HepG2 (cell line): ENCODE results near the gene MRE11. TPM values are rescaled to one million over a fixed set of nuclear protein-coding genes. Genes with fewer than 3 reads are reported as not detected.

Source experiments
- ATAC-seq: fragments of 200-7000 bp; cut with Tn5 transposase; 3 replicates; pipeline ENCODE4 v1.9.1; 2020; ENCODE audit warnings: mild to moderate bottlenecking, moderate library complexity
- BruUV-seq: library from RNA; stranded (reverse); fragments of 400-500 nt; replicated peaks from 2 replicates; lab custom pipeline; 2021; lab: Mats Ljungman, UMichigan
- CTCF ChIA-PET: fragments of 300-600 bp; formaldehyde crosslinking; extraction: SDS; loops from one replicate; lab custom pipeline; 2021; ENCODE audit warnings: low total read pairs, inconsistent platforms, low intra/inter-chr PET ratio; lab: Yijun Ruan, JAX
- POLR2A ChIA-PET: fragments of 350-600 bp; sonication (Branson Sonifier 250); formaldehyde crosslinking; loops from one replicate; lab custom pipeline; 2020; ENCODE audit warnings: antibody characterized with exemption, inconsistent platforms; lab: Yijun Ruan, JAX
- DNase-seq: peaks from one replicate; pipeline ENCODE4 v3.0.0-alpha.2; 2015; ENCODE audit warnings: low spot score
- FAIRE-seq: peaks from 3 replicates; lab custom pipeline; 2011; peaks lifted over from hg19 to GRCh38; lab: Jason Lieb, UNC
- H2AFZ ChIP-seq: one replicate; pipeline ENCODE4 v1.6.1; 2011; ENCODE audit warnings: low read length, inconsistent platforms
- H3K27ac ChIP-seq: fragments of 300-600 bp; 3 replicates; pipeline ENCODE4 v1.8.0; 2011; ENCODE audit warnings: mixed run types, mild to moderate bottlenecking, mixed read lengths, low read length, inconsistent platforms; ENCODE audit not compliant: insufficient read depth; ENCODE audit errors: extremely low read length
- H3K27me3 ChIP-seq, 2 experiments: fragments of 200-600 bp in 1 of 2; 2 replicates in 1 of 2; 3 replicates in 1 of 2; pipeline versions ENCODE4 v1.6.0 to v1.8.0; 2011; ENCODE audit warnings: low read length in 2 of 2, mild to moderate bottlenecking in 2 of 2, moderate library complexity in 2 of 2, inconsistent platforms in 1 of 2; ENCODE audit not compliant: insufficient read depth in 2 of 2, control insufficient read depth in 1 of 2
- H3K36me3 ChIP-seq, 2 experiments: fragments of 200-600 bp in 1 of 2; replicated peaks in 1 of 2; 2 replicates in 1 of 2; 3 replicates in 1 of 2; pipeline versions ENCODE4 v1.5.1 to v1.8.0; 2011; ENCODE audit warnings: low read length in 2 of 2, inconsistent platforms in 1 of 2; ENCODE audit not compliant: insufficient read depth in 2 of 2, control insufficient read depth in 1 of 2
- H3K4me1 ChIP-seq: 2 replicates; pipeline ENCODE4 v1.5.1; 2012; ENCODE audit warnings: low read length, inconsistent platforms; ENCODE audit not compliant: insufficient read depth
- H3K4me2 ChIP-seq: 2 replicates; pipeline ENCODE4 v1.6.0; 2011; ENCODE audit warnings: low read depth, low read length, inconsistent platforms
- H3K4me3 ChIP-seq, 3 experiments: fragments of 200-600 bp in 1 of 3; sonication (generic), shearing (Covaris generic) in 1 of 3; replicated peaks in 1 of 3; 2 replicates each; pipeline ENCODE4 v1.5.1; 2011 to 2016; ENCODE audit warnings: low read length in 3 of 3, inconsistent platforms in 2 of 3, low read depth in 2 of 3, mild to moderate bottlenecking in 2 of 3, control low read depth in 1 of 3, mixed read lengths in 1 of 3; ENCODE audit not compliant: insufficient read depth in 1 of 3
- H3K79me2 ChIP-seq: one replicate; pipeline ENCODE4 v1.6.1; 2011; ENCODE audit warnings: low read length, inconsistent platforms; ENCODE audit not compliant: insufficient read depth
- H3K9ac ChIP-seq: 2 replicates; pipeline ENCODE4 v1.6.0; 2011; ENCODE audit warnings: mild to moderate bottlenecking, low read depth, low read length, inconsistent platforms; ENCODE audit not compliant: insufficient read depth
- H3K9me3 ChIP-seq: 2 replicates; pipeline ENCODE4 v1.5.1; 2012; ENCODE audit warnings: mild to moderate bottlenecking, low read length
- H4K20me1 ChIP-seq: 2 replicates; pipeline ENCODE4 v1.6.0; 2011; ENCODE audit warnings: inconsistent platforms, mild to moderate bottlenecking, low read length, moderate library complexity; ENCODE audit not compliant: insufficient read depth
- CEBPB ChIP-seq: IDR thresholded peaks from 2 replicates; pipeline ENCODE4 v1.6.1; 2011; ENCODE audit warnings: low read depth, low read length, improper control_type of control experiment, borderline replicate concordance
- JDP2 ChIP-seq: sonication (generic); formaldehyde crosslinking; IDR thresholded peaks from 2 replicates; pipeline ENCODE4 v1.8.1; 2022; ENCODE audit warnings: missing genetic modification reagents, borderline replicate concordance
- SMAD3 ChIP-seq: sonication (generic); formaldehyde crosslinking; IDR thresholded peaks from 2 replicates; pipeline ENCODE4 v1.4.0; 2020; ENCODE audit warnings: missing genetic modification reagents
- ZNF225 ChIP-seq: sonication (generic); formaldehyde crosslinking; IDR thresholded peaks from 2 replicates; pipeline ENCODE4 v1.4.0; 2020; ENCODE audit warnings: mild to moderate bottlenecking, missing genetic modification reagents
- WGBS: methylation state at CpG from one replicate; pipeline ENCODE4 v1.1.6; 2017; ENCODE audit warnings: low lambda C conversion rate; 5-methylcytosine and 5-hydroxymethylcytosine counted together
- in situ Hi-C: cut with HindIII; loops from 2 replicates; pipeline ENCODE4 v1.10.0; 2017; ENCODE audit warnings: low pct_unique_long_range_greater_than_20kb; ENCODE audit not compliant: extremely low pct_ligation_motif_present
- intact Hi-C: fragments of 100-400 bp; cut with micrococcal nuclease; formaldehyde crosslinking; loops from one replicate; pipeline ENCODE4 v1.10.0; 2022; ENCODE audit not compliant: unreplicated experiment
- polyA plus RNA-seq, 8 experiments: library from polyadenylated mRNA; depleted of rRNA in 3 of 8; stranded (reverse) in 7 of 8; unstranded in 1 of 8; fragments of >200 nt; fragmentation: Illumina TruSeq in 4 of 8; extraction: Trizol in 4 of 8; gene quantifications; 2 replicates each; pipeline versions ENCODE4 v1.2.1 to v1.2.3, GENCODE V29; 2011 to 2016; ENCODE audit warnings: low read depth in 4 of 8, missing spikeins in 1 of 8, mixed read lengths in 1 of 8; ENCODE audit not compliant: insufficient read depth in 1 of 8
- total RNA-seq, 5 experiments: library from RNA; depleted of rRNA; stranded (reverse); fragments of >200 nt; fragmentation: Illumina TruSeq; extraction: Trizol; gene quantifications; 2 replicates each; pipeline ENCODE4 v1.2.3, GENCODE V29; 2016; ENCODE audit warnings: low read depth in 1 of 5
- TF ChIP-seq, protein P1 (sequence below): IDR thresholded peaks from 2 replicates; pipeline ENCODE4 v1.6.1; 2016; ENCODE audit warnings: mild to moderate bottlenecking
- TF ChIP-seq, protein P2 (sequence below): sonication (generic); formaldehyde crosslinking; IDR thresholded peaks from one replicate; pipeline ENCODE4 v1.5.1; 2020; ENCODE audit warnings: mild to moderate bottlenecking, missing genetic modification reagents; ENCODE audit errors: not compliant biosample characterization

The MRE11 gene
- total and polyA plus RNA-seq, 2 of the 13 experiments (the other 11 are each of a cell fraction or from before 2014, with no cell fraction given) = 7.2 to 37.3 TPM

DNA sequence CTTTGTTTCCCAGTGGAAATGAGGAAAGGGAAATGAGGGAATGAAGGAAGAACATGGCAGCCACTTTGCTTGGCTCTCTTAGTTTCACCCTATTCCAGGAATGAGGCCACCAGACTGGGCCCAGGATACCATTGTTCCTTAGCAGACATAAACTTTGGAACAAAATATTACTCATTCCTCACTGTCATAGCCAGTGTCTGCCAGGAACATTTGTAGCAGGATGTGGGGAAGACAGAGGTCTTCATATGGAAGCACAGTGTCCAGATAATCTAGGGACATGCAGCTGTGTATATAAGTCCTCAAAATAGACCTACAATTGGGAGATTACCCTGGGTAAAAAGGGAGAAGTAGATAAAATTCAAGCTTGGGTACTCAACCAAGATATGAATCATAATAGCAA is 34.9 kb upstream of the MRE11 start (continued):
- TF ChIP-seq, protein P1, sequence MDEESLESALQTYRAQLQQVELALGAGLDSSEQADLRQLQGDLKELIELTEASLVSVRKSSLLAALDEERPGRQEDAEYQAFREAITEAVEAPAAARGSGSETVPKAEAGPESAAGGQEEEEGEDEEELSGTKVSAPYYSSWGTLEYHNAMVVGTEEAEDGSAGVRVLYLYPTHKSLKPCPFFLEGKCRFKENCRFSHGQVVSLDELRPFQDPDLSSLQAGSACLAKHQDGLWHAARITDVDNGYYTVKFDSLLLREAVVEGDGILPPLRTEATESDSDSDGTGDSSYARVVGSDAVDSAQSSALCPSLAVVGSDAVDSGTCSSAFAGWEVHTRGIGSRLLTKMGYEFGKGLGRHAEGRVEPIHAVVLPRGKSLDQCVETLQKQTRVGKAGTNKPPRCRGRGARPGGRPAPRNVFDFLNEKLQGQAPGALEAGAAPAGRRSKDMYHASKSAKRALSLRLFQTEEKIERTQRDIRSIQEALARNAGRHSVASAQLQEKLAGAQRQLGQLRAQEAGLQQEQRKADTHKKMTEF (CRISPR knock-in tag) = no peak
- TF ChIP-seq ZNF225 (CRISPR knock-in tag) (no peak), SMAD3 (no peak), JDP2 (CRISPR knock-in tag) (no peak)

DNA sequence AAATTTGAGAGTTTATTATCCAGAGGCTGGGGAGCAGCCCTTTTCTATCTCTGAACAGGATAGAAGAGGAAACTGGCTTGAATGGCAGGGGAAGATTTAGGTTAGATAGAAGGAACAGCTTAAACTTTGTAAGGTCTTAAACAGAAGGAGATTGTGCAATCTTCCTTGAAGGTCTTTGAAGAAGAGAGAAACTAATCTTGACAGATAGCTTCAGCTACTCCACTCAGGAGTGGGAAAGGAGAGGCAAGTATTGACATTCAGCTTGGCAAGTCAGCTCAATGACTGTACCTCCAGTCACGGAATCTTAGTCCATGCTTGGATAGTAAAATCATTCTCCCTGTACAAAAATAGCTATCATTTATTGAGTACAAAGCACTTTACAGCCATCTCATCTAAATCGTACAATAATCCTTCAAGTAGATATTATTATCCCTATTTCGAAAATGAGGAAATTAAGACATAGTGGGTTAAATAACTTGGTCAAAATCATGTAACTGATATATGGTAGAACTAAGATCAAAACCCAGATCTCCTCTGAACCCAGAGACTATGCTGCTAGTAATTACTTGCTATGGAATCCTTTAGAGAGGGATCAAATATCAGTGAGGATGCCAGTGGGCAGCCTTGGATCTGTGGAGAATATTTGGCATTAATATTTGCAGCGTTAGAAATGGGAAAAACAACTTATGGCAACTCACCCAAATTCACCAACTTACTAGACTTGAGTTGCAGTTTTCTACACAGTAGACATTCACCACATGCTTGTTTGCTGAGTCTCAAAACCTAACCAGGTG is 33.2 kb upstream of the MRE11 start:
- Histone ChIP-seq H3K79me2 (no peaks in the 10 kb centered on the region), H3K9me3 (no peaks in the 10 kb centered on the region), H4K20me1 (no peaks in the 10 kb centered on the region), H2AFZ (no peak overlapping the region), H3K4me1 (no peaks in the 10 kb centered on the region), H3K27me3 (0 out of 5 replicates have a peak, but pooled peaks cover 0 to 2% of the 10 kb centered on the region in 2 experiments), H3K27ac (no peak overlapping the region), H3K36me3 (no peaks in the 10 kb centered on the region), H3K4me2 (no peak overlapping the region), H3K4me3 (no peak overlapping the region), H3K9ac (no peak overlapping the region)
- intact Hi-C loops (no loop called here), in situ Hi-C loops (no loop called here)
- ATAC-seq = no peak
- TF ChIP-seq, protein P2, sequence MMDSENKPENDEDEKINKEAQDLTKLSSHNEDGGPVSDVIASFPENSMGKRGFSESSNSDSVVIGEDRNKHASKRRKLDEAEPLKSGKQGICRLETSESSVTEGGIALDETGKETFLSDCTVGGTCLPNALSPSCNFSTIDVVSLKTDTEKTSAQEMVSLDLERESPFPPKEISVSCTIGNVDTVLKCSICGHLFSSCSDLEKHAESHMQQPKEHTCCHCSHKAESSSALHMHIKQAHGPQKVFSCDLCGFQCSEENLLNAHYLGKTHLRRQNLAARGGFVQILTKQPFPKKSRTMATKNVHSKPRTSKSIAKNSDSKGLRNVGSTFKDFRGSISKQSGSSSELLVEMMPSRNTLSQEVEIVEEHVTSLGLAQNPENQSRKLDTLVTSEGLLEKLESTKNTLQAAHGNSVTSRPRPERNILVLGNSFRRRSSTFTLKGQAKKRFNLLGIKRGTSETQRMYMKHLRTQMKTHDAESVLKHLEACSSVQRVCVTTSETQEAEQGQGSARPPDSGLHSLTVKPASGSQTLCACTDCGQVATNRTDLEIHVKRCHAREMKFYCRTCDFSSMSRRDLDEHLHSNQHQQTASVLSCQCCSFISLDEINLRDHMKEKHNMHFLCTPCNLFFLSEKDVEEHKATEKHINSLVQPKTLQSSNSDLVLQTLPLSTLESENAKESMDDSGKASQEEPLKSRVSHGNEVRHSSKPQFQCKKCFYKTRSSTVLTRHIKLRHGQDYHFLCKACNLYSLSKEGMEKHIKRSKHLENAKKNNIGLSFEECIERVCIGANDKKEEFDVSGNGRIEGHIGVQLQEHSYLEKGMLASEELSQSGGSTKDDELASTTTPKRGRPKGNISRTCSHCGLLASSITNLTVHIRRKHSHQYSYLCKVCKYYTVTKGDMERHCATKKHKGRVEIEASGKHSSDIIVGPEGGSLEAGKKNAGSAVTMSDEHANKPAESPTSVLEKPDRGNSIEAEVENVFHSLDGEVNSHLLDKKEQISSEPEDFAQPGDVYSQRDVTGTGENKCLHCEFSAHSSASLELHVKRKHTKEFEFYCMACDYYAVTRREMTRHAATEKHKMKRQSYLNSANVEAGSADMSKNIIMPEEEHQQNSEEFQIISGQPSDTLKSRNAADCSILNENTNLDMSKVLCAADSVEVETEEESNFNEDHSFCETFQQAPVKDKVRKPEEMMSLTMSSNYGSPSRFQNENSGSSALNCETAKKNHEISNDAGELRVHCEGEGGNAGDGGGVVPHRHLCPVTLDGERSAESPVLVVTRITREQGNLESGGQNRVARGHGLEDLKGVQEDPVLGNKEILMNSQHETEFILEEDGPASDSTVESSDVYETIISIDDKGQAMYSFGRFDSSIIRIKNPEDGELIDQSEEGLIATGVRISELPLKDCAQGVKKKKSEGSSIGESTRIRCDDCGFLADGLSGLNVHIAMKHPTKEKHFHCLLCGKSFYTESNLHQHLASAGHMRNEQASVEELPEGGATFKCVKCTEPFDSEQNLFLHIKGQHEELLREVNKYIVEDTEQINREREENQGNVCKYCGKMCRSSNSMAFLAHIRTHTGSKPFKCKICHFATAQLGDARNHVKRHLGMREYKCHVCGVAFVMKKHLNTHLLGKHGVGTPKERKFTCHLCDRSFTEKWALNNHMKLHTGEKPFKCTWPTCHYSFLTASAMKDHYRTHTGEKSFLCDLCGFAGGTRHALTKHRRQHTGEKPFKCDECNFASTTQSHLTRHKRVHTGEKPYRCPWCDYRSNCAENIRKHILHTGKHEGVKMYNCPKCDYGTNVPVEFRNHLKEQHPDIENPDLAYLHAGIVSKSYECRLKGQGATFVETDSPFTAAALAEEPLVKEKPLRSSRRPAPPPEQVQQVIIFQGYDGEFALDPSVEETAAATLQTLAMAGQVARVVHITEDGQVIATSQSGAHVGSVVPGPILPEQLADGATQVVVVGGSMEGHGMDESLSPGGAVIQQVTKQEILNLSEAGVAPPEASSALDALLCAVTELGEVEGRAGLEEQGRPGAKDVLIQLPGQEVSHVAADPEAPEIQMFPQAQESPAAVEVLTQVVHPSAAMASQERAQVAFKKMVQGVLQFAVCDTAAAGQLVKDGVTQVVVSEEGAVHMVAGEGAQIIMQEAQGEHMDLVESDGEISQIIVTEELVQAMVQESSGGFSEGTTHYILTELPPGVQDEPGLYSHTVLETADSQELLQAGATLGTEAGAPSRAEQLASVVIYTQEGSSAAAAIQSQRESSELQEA = no peak
- TF ChIP-seq CEBPB = peak; percentile 55; the same call in 1 of the 2 replicates
- BruUV-seq = no TSS peak
- no peak for DNase-seq
- ChIA-PET CTCF (no interaction called here), POLR2A (no interaction called here)
- FAIRE-seq = no peak
- 2% methylated on average over 4 of the region's 4 CpGs for WGBS
